Dedifferentiated amniotic fluid mesenchymal stem cell (primary cell): ENCODE data around the gene WDR46.
A peak's percentile ranks its signal among the peaks of the same experiment; 100 is the strongest.

ENCODE experiments used
- DNase-seq: peaks from one replicate; pipeline ENCODE4 v3.0.0-alpha.2; 2016; ENCODE audit errors: extremely low spot score

WDR46 gene

DNA sequence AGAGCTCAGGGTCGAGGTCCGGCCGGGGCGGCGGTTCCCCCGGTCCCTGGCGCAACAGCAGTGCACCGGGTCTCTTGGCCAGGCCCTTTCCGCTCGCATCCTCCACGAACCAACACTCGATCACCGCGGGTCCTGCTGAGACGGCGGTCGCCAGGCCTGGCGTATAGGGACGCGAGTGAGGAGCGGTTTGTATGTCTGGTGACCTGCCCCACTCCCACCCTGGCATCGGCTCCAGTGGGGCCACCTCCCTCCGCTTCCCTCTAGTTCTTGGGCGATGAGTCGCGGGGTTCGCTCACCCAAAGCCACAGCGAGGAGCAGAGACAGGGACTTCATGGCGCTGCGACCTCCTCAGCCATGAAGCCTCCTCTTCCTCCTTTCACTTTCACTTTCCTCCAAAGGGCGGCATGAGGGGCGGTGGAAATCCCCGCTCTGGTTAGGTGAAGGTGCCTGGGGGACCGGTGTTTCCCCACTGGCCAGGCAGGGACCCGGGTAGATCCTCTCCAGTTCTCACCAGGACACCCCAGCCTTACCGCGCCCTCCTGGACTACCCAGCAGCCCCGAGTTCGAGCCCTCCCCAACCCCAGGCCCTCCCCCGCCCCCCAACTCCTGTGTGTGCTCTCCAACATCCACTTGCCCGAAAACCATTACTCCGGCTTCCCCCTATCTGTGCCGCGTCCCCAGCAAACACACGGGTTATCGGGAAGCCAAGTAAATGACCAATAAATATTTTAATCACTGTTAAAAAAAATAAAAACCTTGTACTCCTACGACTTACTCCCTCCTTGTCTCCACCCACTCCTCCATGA, 24.9 kb upstream of the WDR46 start, which contains the start of gene TAPBP:
TAPBP (minus strand) TSS at position 370 of the 806 bp plus-strand sequence; CDS start at position 333, 37 bp downstream.
- DNase-seq = peak; percentile 60

DNA sequence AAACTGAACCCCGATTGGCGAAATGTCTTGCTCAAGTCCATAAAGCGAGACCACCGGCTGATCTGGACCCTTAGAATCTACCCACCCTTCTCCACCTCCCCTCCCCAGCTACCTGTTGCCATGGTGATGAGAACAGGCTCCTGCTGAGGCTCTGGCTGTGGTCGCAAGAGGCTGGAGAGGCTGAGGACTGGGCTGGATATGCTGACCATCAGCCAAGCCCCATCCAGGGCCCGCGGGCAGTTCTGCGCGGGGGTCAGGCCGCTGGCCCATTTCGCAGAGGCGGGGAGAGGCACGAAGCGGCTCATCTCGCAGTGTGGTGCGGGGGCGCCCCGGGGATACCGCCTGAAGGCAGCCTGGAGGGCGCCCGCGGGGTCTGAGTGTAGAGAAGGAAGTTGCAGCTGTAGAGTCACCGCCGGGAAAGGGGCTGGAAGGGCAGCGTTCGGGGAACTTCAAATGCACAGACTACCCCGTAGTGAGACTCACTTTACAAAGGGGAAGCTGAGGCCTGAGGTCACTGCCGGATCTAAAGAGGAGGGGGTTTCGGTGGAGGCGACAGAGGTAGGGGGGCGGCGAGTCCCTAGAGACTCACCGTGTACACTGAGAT, 24.2 kb upstream of the WDR46 start:
- no peak for DNase-seq

DNA sequence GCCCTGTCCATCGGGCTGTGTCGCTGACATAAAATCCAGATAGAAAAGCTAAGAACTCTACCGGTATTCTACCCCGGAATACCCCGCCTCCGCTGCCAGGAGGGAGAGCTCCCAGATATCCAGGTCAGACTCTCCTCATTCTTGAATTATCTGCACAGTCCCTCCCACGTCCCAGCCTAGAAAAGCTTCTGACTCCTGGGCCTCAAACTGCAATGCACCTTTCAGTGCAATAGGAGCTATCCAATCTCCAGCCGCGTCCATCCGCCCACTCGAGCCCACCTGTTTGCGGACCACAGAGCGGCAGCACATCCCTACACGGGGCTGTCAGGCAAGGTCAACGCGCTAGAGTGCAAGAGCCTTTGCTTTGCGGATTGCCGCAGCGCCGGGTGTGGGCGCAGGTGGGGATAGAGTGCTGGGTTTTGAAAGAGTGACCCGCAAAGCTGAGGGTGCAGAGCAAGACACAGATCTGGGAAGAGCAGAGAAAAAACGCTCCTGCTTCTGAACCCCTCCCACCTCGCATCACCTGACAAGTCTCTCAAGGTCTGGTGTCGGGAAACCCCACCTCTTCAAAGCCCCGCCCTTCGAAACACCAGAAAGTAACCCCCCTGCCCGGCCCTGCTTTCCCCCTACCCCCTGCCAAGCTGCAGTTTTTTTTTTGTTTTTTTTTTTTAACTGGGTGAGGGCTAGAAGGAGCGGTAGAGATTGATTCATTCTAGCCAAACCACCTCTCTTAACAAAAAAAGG, 23.5 kb upstream of the WDR46 start:
- peak; percentile 40 for DNase-seq

DNA sequence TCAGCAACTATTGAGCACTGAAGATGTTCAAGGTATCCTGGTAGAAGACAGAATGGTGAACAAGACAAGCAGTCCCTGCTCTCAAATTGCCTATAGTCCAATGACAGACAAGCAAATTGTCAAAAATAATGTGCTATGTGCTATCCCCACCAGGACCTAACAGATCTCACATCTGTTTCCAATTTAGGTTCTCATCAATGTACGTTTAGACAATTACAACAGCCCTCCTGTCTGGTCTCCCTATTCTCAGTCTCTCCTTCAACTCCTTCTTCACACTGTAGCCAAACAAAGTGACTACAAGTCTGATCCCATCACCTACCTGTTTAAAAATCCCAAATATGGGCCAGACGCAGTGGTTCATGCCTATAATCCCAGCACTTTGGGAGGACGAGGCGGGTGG, 17.3 kb upstream of the WDR46 start:
- no peak for DNase-seq

DNA sequence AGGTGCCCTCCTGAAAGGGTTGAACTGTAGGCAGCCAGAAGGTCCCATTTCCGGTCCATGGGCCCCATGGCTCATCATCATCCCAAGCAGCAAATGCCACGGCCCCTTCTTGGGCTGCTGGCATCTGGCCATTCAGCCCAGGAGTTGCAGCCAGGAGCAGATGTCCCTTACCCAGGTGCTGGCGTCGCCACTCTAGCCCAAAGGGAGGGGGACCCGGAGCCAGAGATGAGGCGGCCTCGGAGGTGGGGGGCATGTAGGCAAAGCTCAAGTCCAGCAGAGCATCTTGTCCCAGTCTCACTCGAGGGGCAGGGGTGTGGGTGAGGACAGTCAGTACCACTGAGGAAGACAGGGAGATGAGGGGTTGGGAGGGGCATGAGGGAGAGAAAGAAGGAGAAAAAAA, 16.0 kb upstream of the WDR46 start:
- no peak for DNase-seq

DNA sequence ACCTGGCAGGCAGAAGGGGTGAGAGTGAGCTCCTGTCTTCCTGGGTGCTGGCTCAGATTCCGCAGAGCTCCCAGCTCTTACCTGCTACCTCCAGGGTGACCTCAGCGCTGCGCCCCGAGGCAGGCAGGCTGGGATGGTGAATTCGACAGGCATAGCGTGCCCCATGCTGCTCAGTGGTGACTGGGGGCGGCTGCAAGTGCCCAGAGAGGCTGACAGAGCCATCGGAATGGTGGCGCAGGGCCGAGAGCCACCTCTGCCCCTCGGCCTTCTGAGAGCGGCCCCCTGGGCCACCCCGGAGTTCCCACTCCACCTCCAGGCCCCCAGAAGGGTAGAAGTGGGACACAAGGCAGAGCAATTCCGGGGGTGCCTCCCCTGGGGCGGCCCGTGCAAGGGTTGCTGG, 15.2 kb upstream of the WDR46 start:
- no peak for DNase-seq

DNA sequence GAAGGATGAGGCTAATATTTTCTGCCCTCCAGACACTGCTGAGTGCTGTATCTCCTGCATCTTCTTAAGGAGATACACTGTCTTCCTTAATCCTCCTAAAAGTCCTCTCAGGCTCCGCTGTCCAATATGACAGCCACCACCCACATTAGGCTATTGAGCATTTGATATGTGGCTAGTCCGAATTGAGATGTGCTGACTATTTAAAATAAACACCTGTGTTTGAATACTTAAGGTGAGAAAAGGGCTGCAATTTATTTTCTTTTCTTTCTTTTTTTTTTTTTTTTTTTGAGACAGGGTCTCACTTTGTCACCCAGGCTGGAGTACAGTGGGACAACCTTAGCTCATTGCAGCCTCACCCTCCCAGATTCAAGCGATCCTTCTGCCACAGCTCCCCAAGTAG, 12.8 kb upstream of the WDR46 start:
- DNase-seq = no peak

DNA sequence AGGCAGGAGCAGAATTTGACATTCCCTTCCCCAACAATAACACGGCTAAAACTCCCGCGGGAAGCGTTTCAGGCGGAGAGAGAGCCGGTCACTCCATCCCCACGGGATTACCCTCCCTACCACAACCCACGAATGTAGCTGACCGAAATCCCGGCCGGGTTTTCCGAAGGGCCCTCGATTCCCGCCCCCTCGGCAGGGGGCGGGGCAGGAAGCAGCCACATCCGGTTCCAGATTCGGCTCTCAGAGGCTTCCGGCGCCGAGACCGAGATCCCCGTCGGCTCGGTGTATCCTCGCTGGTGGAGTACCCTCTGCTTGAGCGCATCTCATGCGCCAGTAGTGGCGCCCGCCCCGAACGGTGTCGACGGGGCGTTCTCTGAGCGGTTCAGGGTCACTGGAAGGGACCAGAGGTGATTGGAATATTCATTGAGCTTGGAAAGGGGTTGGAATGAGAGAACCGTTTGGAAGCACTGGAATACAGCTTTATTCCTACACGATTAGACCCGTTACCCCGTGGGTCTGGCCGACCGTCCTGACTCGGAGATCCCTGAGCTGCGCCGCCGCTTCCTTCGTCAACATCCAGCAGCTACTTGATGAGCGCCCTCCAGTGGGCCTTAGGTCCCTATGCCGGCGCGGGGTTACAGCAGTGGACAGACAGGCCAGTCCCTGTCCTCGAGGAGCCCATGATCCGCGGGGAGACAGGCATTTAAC, 10.4 kb upstream of the WDR46 start:
- DNase-seq = peak; percentile 93

DNA sequence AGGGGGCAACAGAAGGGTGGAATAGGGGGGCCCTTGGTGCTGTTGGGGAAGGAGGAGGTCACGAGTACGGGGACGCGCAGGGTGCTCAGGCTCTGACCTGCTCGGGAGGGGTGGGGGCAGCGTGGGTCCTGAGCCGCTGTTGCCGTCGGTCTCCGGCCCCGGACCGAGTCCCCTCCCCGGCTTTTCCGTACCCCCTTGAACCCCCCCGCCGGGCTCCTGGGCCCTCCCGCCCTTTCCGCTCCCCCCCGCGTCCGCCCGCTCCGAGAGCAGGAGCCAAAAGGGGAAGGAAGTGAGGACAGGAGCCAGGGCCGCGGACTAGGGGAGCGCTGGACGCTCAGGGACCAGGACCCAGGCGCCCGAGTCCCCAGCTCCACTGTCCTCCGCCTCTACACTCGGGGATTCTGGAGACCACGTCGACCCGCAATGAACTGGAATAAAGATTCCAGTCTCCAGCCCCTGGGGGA, 9.8 kb upstream of the WDR46 start, which contains the start of gene RGL2:
RGL2 (minus strand) TSS at position 170 of the 464 bp plus-strand sequence. CDS start 332 bp downstream, outside the sequence.
- DNase-seq = peak; percentile 22

DNA sequence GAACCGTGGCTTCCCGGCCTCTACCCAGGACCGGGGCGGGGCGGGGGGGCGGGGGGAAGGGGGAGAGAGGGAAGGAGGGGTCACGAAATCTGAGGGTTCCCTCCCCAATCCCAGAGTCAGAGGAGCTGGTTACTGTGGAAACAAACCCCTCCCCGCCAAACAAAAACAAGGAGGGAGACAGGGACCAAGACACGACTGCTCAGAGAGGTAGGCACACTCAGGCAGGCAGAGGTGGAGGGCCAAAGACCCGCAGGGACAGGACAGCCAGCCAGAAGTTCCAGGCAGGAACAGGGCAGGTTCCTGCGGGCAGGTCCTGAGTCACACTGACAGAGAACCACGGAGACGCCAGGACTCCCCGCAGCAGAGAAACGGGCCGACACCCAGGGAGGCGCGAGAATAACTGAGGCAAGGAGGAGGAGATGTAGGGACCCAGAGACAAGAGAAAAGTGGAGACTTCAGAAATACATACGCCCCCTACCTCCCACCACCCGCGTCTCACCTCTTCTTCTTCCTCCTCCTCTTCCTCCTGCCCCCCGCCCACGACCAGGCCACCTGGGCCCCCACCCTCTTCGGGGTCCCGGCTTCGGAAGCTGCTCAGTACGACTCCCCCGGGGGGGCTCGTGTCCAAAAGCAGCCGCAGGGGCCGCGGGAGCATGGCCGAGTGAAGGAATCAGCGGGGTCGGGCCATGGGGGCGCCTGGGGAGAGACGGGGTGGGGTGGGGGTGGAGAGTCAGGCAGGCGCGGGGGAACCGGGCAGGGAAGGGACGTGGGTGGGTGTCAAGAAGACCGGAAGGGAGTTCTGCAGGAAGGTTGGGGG, 9.1 kb upstream of the WDR46 start:
- DNase-seq = peak; percentile 68

DNA sequence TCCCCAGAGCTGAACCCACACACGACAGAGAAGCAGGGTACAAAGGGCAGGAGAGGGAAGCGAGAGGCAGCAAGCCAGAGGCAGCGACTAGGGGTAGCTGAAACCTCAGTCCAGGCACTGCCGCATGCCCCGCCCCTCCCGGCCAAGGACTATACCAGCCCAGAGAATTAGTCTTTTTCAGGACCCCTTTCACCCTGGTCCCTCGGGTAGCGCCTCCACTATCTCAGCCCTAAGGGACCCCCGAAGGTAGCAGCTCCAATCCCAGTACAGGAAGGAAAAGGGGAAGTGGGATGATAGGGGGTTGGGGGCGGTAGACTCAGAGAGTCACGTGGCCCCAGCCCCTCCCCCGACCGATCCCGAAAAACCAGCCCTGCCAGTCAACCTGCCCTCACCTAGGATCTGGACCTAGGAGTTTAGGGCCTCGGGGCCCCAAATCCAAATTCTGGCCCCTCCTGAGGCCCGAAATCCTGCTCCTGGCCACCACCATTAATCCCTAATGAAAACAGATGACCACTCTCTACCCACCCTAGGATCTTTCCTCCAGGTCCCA, 8.4 kb upstream of the WDR46 start:
- no peak for DNase-seq

DNA sequence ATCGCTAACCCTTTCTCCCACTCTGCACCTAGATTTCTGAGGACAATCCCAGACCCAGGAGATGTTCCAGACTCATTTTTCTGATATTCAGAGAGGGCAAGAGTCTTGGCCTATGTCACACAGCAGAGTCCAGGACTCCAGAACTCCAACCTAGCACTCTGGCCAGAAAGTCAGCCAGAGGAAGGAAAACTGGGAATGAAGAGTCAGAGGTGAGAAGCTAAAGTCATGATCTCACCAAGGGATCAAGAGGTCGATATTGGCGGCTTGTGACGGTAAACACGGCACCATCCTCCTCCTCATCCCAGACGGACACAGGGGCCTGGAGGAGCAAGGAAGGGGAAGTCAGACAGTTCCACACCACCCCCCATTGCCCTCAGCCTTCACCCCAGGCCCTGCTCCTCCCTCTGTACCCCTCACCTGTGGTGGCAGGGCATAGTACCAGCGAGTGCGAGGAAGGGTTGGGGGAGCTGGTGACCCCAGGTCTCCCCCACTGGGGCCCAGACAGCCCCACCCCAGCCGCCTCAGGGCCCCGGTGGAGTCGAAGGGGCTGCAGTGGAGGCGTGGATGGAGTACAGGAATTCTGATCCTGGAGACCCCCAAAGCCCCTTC, 7.9 kb upstream of the WDR46 start:
- DNase-seq = no peak

DNA sequence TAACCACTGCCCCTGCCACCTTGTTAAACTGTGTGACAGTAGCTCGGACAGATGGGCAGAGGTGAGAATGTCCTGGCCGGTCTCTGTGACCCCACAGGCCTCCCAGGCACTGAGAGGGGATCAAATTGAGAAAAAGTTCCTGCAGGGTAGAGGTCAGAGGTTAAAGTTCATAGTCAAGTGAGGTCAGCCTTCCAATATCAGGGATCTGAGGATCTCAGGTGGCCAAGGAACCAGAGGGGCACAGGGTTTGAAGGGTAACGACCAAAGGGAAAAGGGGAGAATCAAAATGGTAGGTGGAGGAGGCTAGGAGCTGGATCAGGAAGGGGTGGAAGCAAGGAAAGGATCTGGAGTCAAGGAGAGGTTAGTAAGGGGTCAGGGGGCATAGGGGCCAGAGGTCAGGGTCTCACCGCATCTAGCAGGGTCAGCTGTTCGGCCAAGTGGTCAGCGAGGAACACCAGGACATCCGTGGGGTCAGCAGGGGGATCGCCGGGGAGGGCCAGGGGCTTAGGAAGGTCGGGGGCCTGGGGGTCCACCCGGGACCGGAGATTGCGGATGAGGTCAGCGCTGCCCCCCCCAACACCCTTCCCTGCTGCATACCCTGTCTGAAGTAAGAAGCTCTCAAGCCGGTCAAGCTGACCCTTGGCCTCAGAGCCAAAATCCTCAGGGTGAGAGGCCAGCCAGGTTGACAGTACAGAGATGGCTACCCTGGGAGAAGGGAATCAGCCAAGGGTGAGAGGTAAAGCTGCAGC, 6.8 kb upstream of the WDR46 start:
- no peak for DNase-seq

DNA sequence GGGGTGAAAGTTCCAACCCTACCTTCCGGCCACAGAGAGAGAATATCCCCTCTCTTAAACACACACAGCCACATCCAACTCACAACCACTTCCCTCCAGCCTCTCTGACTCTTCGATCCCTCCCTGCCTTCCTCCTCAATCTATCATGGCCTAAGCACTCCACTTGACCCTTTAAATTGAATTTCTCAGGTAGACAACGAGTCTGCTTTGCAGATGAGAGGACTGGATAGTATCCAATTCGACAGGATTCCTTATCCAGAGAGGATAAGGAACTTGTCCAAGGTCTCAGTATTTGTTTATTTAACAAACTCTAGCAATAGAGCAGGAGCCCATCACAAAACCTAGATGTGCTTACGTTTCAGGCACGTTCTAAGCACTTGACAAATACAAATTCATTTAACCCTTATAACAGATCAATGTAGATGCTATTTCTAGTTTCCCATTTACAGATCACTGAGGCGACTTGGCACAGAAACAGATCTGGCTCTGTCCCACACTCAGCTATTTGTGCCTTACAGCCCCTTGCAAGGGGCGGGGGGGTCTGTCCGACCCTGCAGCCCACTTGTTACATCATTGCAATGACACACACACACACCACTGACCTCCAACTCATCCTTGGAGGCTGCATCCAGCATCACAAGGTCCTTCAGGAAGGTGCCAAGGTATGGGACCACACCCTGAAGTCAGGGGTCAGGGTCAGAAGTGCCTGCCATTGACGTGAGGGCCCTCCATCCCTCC, 5.2 kb upstream of the WDR46 start:
- no peak for DNase-seq

DNA sequence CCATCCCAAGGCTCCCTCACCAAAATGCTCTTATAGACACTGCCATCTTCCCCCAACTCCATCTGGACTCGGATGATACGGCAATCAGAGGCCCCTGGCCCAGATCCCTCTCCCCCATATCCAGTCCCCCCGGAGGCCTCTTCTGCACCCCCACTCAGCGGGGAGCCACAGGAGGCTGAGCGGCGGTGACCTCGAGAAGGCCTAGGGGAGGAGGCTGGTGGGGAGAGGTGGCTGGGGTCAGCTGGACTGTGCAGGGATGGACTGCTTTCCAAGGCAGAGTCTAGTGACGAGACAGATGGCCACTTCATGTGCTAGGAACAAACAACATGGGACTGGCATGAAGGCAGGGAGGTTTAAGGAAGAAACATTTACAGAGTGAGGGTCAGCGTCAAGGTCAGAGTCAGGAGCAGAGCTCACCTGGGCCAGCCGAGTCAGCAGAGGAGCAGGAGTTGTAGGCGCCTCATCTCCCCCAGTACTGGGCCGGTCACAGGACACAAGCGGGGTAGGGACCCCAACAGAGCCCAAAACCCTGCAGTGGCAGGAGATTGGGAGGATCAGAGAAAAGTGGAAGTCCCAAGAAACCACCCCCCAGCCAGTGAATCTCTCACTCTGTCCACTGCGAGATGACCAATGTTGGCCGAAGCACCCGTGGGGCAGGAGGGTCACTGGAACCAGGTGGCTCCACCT, 4.1 kb upstream of the WDR46 start:
- no peak for DNase-seq

DNA sequence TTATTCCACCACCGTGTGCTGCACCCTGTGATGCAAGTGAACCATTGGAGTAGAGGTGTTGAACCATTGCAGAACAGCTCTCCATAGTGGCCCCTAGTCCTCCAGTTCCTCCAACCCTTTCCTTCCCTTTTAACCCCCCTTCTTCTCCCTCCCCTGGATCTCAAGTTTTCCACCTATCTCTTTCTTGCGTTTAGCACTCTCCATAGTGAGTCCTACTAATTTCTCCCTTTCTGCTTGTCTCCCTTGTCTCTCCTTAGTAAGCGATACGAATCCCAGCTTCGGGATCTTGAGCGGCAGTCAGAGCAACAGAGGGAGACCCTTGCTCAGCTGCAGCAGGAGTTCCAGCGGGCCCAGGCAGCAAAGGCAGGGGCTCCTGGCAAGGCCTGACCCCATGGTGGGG, 1.4 kb upstream of the WDR46 start:
- DNase-seq = no peak

DNA sequence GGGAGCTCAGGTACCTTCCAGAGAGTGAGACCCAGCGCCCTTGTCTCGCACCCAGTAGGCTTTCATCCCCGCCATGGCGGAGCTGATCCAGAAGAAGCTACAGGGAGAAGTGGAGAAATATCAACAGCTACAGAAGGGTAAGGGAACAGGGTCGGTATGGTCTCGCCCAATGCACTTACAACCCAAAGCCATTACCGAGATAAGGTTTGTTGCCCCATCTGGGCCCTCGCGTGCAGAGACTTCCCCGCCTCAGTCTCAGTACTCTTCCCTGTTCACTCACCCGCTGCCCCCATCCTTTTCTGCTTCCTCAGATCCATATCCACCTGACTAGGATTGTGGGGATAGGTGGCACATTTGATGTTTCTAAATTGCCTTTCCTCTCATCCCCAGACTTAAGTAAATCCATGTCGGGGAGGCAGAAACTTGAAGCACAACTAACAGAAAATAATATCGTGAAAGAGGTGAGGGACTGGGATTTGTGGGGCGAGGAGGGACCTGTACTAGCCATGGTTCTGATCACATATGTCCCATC, 811 bp upstream of the WDR46 start:
- DNase-seq = no peak
